ENCODE measurements around the gene CTF1. TPM values are rescaled to one million over a fixed set of nuclear protein-coding genes. Genes with fewer than 3 reads are reported as not detected.

The CTF1 gene
- total RNA-seq, 6 donors from 2014 or later = 4.2 to 14.5 (median 7.1) TPM

- ATAC-seq (ENCODE audit: low FRiP score in 2 of 2) (peak; percentile 61 to 85), DNase-seq (peak in 1 of 2 donors; percentile 91)
- WGBS, 2 donors = 7 to 10% methylated on average over 14 to 21 of the region's 21 CpGs
- Histone ChIP-seq H3K4me1 (peaks cover 22 to 46% (median 31%) of the 10 kb centered on the region in 4 donors), H3K4me3 (peak overlapping the region; percentile 89 to 99 (median 99)), H3K27ac (peak overlapping the region; percentile 86 to 99 (median 97)), H3K36me3 (peaks cover 0 to 15% (median 0%) of the 10 kb centered on the region in 4 donors), H3K27me3 (no peaks in the 10 kb centered on the region), H3K9me3 (no peaks in the 10 kb centered on the region)
- TF ChIP-seq CTCF (IDR thresholded peaks at IDR 0.05) (no peak), POLR2AphosphoS5 (IDR thresholded peaks at IDR 0.05) (peak; percentile 80 to 90), EP300 (IDR thresholded peaks at IDR 0.05) (peak in 1 of 4 donors; percentile 34), POLR2A (IDR thresholded peaks at IDR 0.05) (peak in 2 of 4 donors; percentile 79 to 82)
Observed at GRCh38 chr16:30949650-30950515, 53.5 kb downstream of the CTF1 start.

GRCh38 chr16:30950516-30951065 lies 54.2 kb downstream of the CTF1 start:
- peak overlapping the region; percentile 86 to 99 (median 97) for H3K27ac ChIP-seq
- TF ChIP-seq POLR2AphosphoS5 (IDR thresholded peaks at IDR 0.05) = no peak
- no peak for TF ChIP-seq CTCF (IDR thresholded peaks at IDR 0.05)
- TF ChIP-seq POLR2A (IDR thresholded peaks at IDR 0.05) = no peak
- TF ChIP-seq EP300 (IDR thresholded peaks at IDR 0.05) = no peak
- DNase-seq (no peak), ATAC-seq (ENCODE audit: low FRiP score in 2 of 2) (no peak)
- peaks cover 0 to 12% (median 0%) of the 10 kb centered on the region in 4 donors for H3K36me3 ChIP-seq
- no peaks in the 10 kb centered on the region for H3K27me3 ChIP-seq
- H3K9me3 ChIP-seq = no peaks in the 10 kb centered on the region
- peak overlapping the region in 3 of 4 donors; percentile 89 to 99 (median 99) for H3K4me3 ChIP-seq
- 68 to 74% methylated on average over 3 to 8 of the region's 8 CpGs for WGBS, 2 donors
- peaks cover 22 to 46% (median 31%) of the 10 kb centered on the region in 4 donors for H3K4me1 ChIP-seq

- no peak for TF ChIP-seq POLR2AphosphoS5 (IDR thresholded peaks at IDR 0.05)
- TF ChIP-seq CTCF (IDR thresholded peaks at IDR 0.05) = no peak
- TF ChIP-seq POLR2A (IDR thresholded peaks at IDR 0.05) = no peak
- TF ChIP-seq EP300 (IDR thresholded peaks at IDR 0.05) = no peak
- WGBS, 2 donors = 82 to 85% methylated on average over 1 of the region's 1 CpG
- Histone ChIP-seq H3K4me3 (no peak overlapping the region), H3K9me3 (no peaks in the 10 kb centered on the region), H3K27me3 (no peaks in the 10 kb centered on the region), H3K27ac (peak overlapping the region in 3 of 4 donors; percentile 60 to 99 (median 96)), H3K4me1 (peaks cover 22 to 46% (median 31%) of the 10 kb centered on the region in 4 donors), H3K36me3 (peaks cover 0 to 12% (median 0%) of the 10 kb centered on the region in 4 donors)
- DNase-seq = no peak
- no peak for ATAC-seq (ENCODE audit: low FRiP score in 2 of 2)
Observed at GRCh38 chr16:30951193-30951592, 54.8 kb downstream of the CTF1 start.

- DNase-seq (no peak), ATAC-seq (ENCODE audit: low FRiP score in 2 of 2) (no peak)
- Histone ChIP-seq H3K9me3 (no peaks in the 10 kb centered on the region), H3K4me3 (no peak overlapping the region), H3K27me3 (no peaks in the 10 kb centered on the region), H3K36me3 (peaks cover 0 to 11% (median 0%) of the 10 kb centered on the region in 4 donors), H3K4me1 (peaks cover 25 to 52% (median 35%) of the 10 kb centered on the region in 4 donors), H3K27ac (peak overlapping the region in 2 of 4 donors; percentile 60 to 99)
- WGBS, 2 donors = 40 to 48% methylated on average over 3 of the region's 3 CpGs
- TF ChIP-seq POLR2AphosphoS5 (IDR thresholded peaks at IDR 0.05) = no peak
- no peak for TF ChIP-seq POLR2A (IDR thresholded peaks at IDR 0.05)
- no peak for TF ChIP-seq EP300 (IDR thresholded peaks at IDR 0.05)
- no peak for TF ChIP-seq CTCF (IDR thresholded peaks at IDR 0.05)
Observed at GRCh38 chr16:30951750-30952149, 55.3 kb downstream of the CTF1 start.
